Measurements from ENCODE around the gene BCOR. TPM values are rescaled to one million over a fixed set of nuclear protein-coding genes. Genes with fewer than 3 reads are reported as not detected.

The BCOR gene
- total and polyA plus RNA-seq, 2 of the 4 experiments (the other 2 are of a cell fraction): 7.5 to 9.0 TPM

- H3K23ac ChIP-seq (ENCODE audit: low read depth, low read length): no peak overlapping the region; the same call in 1 of the 2 replicates
- dilution Hi-C loops (cut with HindIII; ENCODE audit: low sequenced_read_pairs, unreplicated experiment): no loop called here
- ATAC-seq (ENCODE audit: low read depth) (no peak), DNase-seq (no peak)
- H4K5ac ChIP-seq (ENCODE audit: low read depth, low read length): no peak overlapping the region
- no peak overlapping the region for H2AK5ac ChIP-seq (ENCODE audit: low read depth, low read length)
- intact Hi-C loops (cut with micrococcal nuclease): no loop called here
- H2BK5ac ChIP-seq (ENCODE audit: low read depth, low read length, poor library complexity, severe bottlenecking): no peak overlapping the region
- in situ Hi-C loops (cut with MboI; ENCODE audit: low sequenced_read_pairs): loop anchor here (10.0 kb wide), 2 partner anchors 269 to 349 kb away; no protein-coding TSS in a partner anchor
- H4K20me1 ChIP-seq (ENCODE audit: insufficient read depth, low read length): peaks cover 46% of the 10 kb centered on the region
- H4K91ac ChIP-seq (ENCODE audit: insufficient read depth, low read depth, low read length): no peak overlapping the region
- H3K27me3 ChIP-seq (ENCODE audit: control insufficient read depth, insufficient read depth, low read length): no peaks in the 10 kb centered on the region
- H3K14ac ChIP-seq (replicated peaks; ENCODE audit: low read depth, low read length): no peak overlapping the region
- 15% methylated on average over 12 of the region's 61 CpGs; no CpG with 5 or more reads in 1 of the 2 experiments for WGBS, 2 experiments (ENCODE audit: extremely low coverage in 2 of 2, insufficient read length in 1 of 2)
- H2BK20ac ChIP-seq (ENCODE audit: low read depth, low read length): no peak overlapping the region
- H3K4me3 ChIP-seq (ENCODE audit: insufficient read depth, low read depth, low read length): peak overlapping the region; percentile 20
- H2BK15ac ChIP-seq (ENCODE audit: low read depth, low read length): no peak overlapping the region
- ChIA-PET CTCF (interaction anchor here (1.1 kb wide), 1 partner anchor 82 kb away, joined by 3 read pairs; no protein-coding TSS in a partner anchor), POLR2A (ENCODE audit: unreplicated experiment) (no interaction called here)
- peaks cover 19% of the 10 kb centered on the region for H3K4me1 ChIP-seq (ENCODE audit: control insufficient read depth, insufficient read depth, low read length)
- H3K9ac ChIP-seq (ENCODE audit: low read depth, low read length): no peak overlapping the region
- no peaks in the 10 kb centered on the region for H3K9me3 ChIP-seq (ENCODE audit: control insufficient read depth, insufficient read depth, low read length)
- peaks cover 8 to 35% of the 10 kb centered on the region in 2 experiments; a peak in 2 of 4 replicates for H3K79me1 ChIP-seq (ENCODE audit: low read depth in 1 of 2, low read length in 2 of 2)
- H2AFZ ChIP-seq (replicated peaks; ENCODE audit: low read length, poor library complexity): peak overlapping the region; percentile 46
- H3K18ac ChIP-seq (ENCODE audit: low read depth, low read length): no peak overlapping the region; the same call in 1 of the 2 replicates
- no peak overlapping the region; the same call in 1 of the 2 replicates for H3K4ac ChIP-seq (ENCODE audit: low read depth, low read length)
- H3K27ac ChIP-seq (ENCODE audit: insufficient read depth, low read length): no peak overlapping the region
- H4K8ac ChIP-seq (ENCODE audit: low read depth in 2 of 2, low read length in 2 of 2): no peak overlapping the region
- no TSS peak for BruUV-seq (replicated peaks)
- 0 out of 2 replicates have a peak, but pooled peaks cover 9% of the 10 kb centered on the region for H3K9me1 ChIP-seq (ENCODE audit: insufficient read depth, low read length)
- no peaks in the 10 kb centered on the region for H3K36me3 ChIP-seq (ENCODE audit: control insufficient read depth, insufficient read depth, low read length)
- no peak overlapping the region for H2BK120ac ChIP-seq (ENCODE audit: low read depth, low read length)
- peak overlapping the region; percentile 51; the same call in 1 of the 2 replicates for H3K4me2 ChIP-seq (ENCODE audit: low read depth, low read length)
- peak overlapping the region; percentile 5 for H2AK9ac ChIP-seq (replicated peaks; ENCODE audit: low read depth, low read length, poor library complexity)
- no peak overlapping the region for H3K56ac ChIP-seq (ENCODE audit: extremely low read depth, insufficient read depth, low read length)
- TF ChIP-seq POLR2A (IDR thresholded peaks at IDR 0.05; ENCODE audit: low read depth, low read length) (no peak), BHLHE40 (IDR thresholded peaks at IDR 0.05; ENCODE audit: low read depth, low read length) (no peak), CHD1 (IDR thresholded peaks at IDR 0.05; ENCODE audit: low read depth, low read length) (no peak), RAD21 (IDR thresholded peaks at IDR 0.05; ENCODE audit: low read length) (no peak), MXI1 (IDR thresholded peaks at IDR 0.05; ENCODE audit: borderline replicate concordance, low read depth, low read length) (no peak), FOS (IDR thresholded peaks at IDR 0.05; ENCODE audit: low read depth, low read length) (no peak), SMC3 (IDR thresholded peaks at IDR 0.05; ENCODE audit: low read depth, low read length) (no peak), RFX5 (IDR thresholded peaks at IDR 0.05; ENCODE audit: low read depth, low read length) (no peak), CEBPB (IDR thresholded peaks at IDR 0.05; ENCODE audit: low read depth, low read length) (no peak), NFE2L2 (IDR thresholded peaks at IDR 0.05; ENCODE audit: low read depth, low read length) (no peak), MAFK (IDR thresholded peaks at IDR 0.05; ENCODE audit: low read depth, low read length) (no peak), ELK1 (IDR thresholded peaks at IDR 0.05; ENCODE audit: borderline replicate concordance, low read depth, low read length) (no peak)
- TF ChIP-seq, protein P1, sequence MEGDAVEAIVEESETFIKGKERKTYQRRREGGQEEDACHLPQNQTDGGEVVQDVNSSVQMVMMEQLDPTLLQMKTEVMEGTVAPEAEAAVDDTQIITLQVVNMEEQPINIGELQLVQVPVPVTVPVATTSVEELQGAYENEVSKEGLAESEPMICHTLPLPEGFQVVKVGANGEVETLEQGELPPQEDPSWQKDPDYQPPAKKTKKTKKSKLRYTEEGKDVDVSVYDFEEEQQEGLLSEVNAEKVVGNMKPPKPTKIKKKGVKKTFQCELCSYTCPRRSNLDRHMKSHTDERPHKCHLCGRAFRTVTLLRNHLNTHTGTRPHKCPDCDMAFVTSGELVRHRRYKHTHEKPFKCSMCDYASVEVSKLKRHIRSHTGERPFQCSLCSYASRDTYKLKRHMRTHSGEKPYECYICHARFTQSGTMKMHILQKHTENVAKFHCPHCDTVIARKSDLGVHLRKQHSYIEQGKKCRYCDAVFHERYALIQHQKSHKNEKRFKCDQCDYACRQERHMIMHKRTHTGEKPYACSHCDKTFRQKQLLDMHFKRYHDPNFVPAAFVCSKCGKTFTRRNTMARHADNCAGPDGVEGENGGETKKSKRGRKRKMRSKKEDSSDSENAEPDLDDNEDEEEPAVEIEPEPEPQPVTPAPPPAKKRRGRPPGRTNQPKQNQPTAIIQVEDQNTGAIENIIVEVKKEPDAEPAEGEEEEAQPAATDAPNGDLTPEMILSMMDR (conservative IDR thresholded peaks at IDR 0.05; ENCODE audit: low read depth, low read length): no peak
- TF ChIP-seq, protein P2, sequence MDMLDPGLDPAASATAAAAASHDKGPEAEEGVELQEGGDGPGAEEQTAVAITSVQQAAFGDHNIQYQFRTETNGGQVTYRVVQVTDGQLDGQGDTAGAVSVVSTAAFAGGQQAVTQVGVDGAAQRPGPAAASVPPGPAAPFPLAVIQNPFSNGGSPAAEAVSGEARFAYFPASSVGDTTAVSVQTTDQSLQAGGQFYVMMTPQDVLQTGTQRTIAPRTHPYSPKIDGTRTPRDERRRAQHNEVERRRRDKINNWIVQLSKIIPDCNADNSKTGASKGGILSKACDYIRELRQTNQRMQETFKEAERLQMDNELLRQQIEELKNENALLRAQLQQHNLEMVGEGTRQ (IDR thresholded peaks at IDR 0.05; ENCODE audit: low read depth, low read length): no peak
Measured at GRCh38 chrX:40083120-40083978, 14.4 kb downstream of the BCOR start.
